ENCODE data around the gene ESYT1. TPM values are rescaled to one million over a fixed set of nuclear protein-coding genes. Genes with fewer than 3 reads are reported as not detected.
A peak's percentile ranks its signal among the peaks of the same experiment; 100 is the strongest.

ESYT1 gene
- total and polyA plus RNA-seq, 9 of the 15 experiments (the other 6 are each of a cell fraction or from before 2014, with no cell fraction given), result 132 to 420 (median 164) TPM

DNA sequence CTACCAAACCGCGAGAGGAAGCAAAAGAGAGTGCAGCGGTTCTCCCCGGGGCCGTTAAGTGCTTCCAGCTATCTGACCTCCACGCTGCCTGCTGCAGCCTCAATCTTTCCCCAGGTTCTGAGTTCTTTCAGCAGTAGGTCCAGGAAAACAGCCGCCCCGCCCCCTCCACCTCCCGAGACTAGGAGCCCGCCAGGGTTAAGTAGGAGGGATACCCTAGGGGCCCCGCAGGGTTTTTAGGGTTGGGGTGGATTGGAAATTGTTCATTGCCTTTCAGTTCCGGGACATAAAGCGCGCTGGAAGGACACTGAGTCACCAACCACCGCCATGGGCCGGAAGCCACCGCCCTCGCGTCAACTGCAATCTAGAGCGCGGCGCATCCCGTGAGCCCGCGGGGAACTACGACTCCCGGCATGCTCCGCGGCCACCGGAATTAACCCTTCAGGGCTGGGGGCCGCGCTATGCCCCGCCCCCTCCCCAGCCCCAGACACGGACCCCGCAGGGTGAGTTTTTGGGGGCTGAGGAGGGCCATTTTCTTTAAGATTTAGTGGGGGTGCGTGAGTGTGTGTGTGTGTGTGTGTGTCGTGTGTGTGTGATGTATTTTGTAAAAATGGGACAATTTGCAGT lies 24.2 kb downstream of the ESYT1 start, which contains the start of gene MYL6B:
Gene MYL6B, plus strand, starts transcription at position 456 of the 624 bp plus-strand sequence. CDS start 1,332 bp downstream, outside the sequence.
- FAIRE-seq (peak; percentile 91), DNase-seq (ENCODE audit: extremely low read depth in 1 of 4, low spot score in 3 of 4) (peak; percentile 85 to 97 (median 90)), ATAC-seq (peak; percentile 86)
- peaks cover 24% of the 10 kb centered on the region; the same call in 2 of the 3 replicates for H3K36me3 ChIP-seq (ENCODE audit: control insufficient read depth, insufficient read depth, low read length)
- POLR2A ChIA-PET, result interaction anchor here (0.6 to 1.8 kb wide), 10 partner anchors 9 to 37 kb away, joined by 3 to 13 read pairs (median 4); partner anchors contain the start of genes SMARCC2 and ZC3H10
- H3K9me1 ChIP-seq (ENCODE audit: control insufficient read depth, insufficient read depth, low read length), result no peaks in the 10 kb centered on the region
- intact Hi-C loops (cut with micrococcal nuclease), result no loop called here
- under 1% methylated on average over 37 of the region's 37 CpGs for WGBS (ENCODE audit: insufficient coverage, low coverage, missing lambda C conversion rate)
- H2AFZ ChIP-seq (ENCODE audit: low read depth, low read length), result peak within 1 kb of the TSS; percentile 89
- no TSS peak for BruUV-seq (replicated peaks)
- H4K20me1 ChIP-seq (replicated peaks; ENCODE audit: control insufficient read depth, insufficient read depth, low read length), result no peaks in the 10 kb centered on the region
- H3K79me2 ChIP-seq (ENCODE audit: control insufficient read depth, insufficient read depth, low read length), result peaks cover 27% of the 10 kb centered on the region
- peak within 1 kb of the TSS; percentile 55 for H3K4me3 ChIP-seq
- in situ Hi-C loops (cut with MboI), result no loop called here
- H3K9ac ChIP-seq (ENCODE audit: insufficient read depth in 1 of 2, low read depth in 2 of 2, low read length in 2 of 2), result peak within 1 kb of the TSS; percentile 88 to 91
- peak within 1 kb of the TSS; percentile 91 for H3K4me2 ChIP-seq (ENCODE audit: insufficient read depth, low read length)
- peaks cover 35 to 40% of the 10 kb centered on the region in 2 experiments; a peak in 4 of 5 replicates for H3K4me1 ChIP-seq (replicated peaks in 1 of 2; ENCODE audit: control insufficient read depth in 2 of 2, insufficient read depth in 2 of 2, low read length in 2 of 2)
- peak within 1 kb of the TSS; percentile 96 for H3K27ac ChIP-seq (ENCODE audit: extremely low read depth, low read depth, low read length)
- CTCF ChIA-PET (ENCODE audit: low intra/inter-chr PET ratio), result no interaction called here
- no peaks in the 10 kb centered on the region for H3K9me3 ChIP-seq (replicated peaks; ENCODE audit: control insufficient read depth, insufficient read depth, low read depth, low read length)
- H3K27me3 ChIP-seq (ENCODE audit: control insufficient read depth in 2 of 2, insufficient read depth in 2 of 2, low read length in 2 of 2), result no peaks in the 10 kb centered on the region
- TF ChIP-seq JUND (IDR thresholded peaks at IDR 0.05; ENCODE audit: borderline replicate concordance, low read depth, low read length), result peak; percentile 92
- peak; percentile 81; the same call in 1 of the 3 replicates for TF ChIP-seq JUND (tag; IDR thresholded peaks at IDR 0.05; ENCODE audit: borderline replicate concordance, low read depth, low read length)
- 0 out of 2 replicates have a peak, but pooled peaks have one; percentile 52 for TF ChIP-seq CTBP1 (IDR thresholded peaks at IDR 0.05; ENCODE audit: borderline replicate concordance)
- 0 out of 2 replicates have a peak, but pooled peaks have one; percentile 8 for TF ChIP-seq ZNF75A (CRISPR knock-in tag; IDR thresholded peaks at IDR 0.05)
- TF ChIP-seq SRSF3 (IDR thresholded peaks at IDR 0.05; ENCODE audit: insufficient read depth, low read length), result no peak
- TF ChIP-seq YY1 (IDR thresholded peaks at IDR 0.05; ENCODE audit: borderline replicate concordance in 1 of 3, control insufficient read depth in 1 of 3, extremely low read depth in 1 of 3, insufficient read depth in 3 of 3, insufficient read length in 1 of 3, insufficient replicate concordance in 2 of 3, low read depth in 1 of 3, low read length in 2 of 3), result peak; percentile 47 to 94 (median 88)
- no peak for TF ChIP-seq ZNF79 (CRISPR knock-in tag; IDR thresholded peaks at IDR 0.05; ENCODE audit: low read depth)
- no peak for TF ChIP-seq BCOR (IDR thresholded peaks at IDR 0.05)
- TF ChIP-seq SMARCE1 (IDR thresholded peaks at IDR 0.05), result 0 out of 2 replicates have a peak, but pooled peaks have one; percentile 10
- TF ChIP-seq EP400 (IDR thresholded peaks at IDR 0.05), result peak; percentile 89
- TF ChIP-seq ARID1B (IDR thresholded peaks at IDR 0.05), result peak; percentile 36
- TF ChIP-seq, protein P1, sequence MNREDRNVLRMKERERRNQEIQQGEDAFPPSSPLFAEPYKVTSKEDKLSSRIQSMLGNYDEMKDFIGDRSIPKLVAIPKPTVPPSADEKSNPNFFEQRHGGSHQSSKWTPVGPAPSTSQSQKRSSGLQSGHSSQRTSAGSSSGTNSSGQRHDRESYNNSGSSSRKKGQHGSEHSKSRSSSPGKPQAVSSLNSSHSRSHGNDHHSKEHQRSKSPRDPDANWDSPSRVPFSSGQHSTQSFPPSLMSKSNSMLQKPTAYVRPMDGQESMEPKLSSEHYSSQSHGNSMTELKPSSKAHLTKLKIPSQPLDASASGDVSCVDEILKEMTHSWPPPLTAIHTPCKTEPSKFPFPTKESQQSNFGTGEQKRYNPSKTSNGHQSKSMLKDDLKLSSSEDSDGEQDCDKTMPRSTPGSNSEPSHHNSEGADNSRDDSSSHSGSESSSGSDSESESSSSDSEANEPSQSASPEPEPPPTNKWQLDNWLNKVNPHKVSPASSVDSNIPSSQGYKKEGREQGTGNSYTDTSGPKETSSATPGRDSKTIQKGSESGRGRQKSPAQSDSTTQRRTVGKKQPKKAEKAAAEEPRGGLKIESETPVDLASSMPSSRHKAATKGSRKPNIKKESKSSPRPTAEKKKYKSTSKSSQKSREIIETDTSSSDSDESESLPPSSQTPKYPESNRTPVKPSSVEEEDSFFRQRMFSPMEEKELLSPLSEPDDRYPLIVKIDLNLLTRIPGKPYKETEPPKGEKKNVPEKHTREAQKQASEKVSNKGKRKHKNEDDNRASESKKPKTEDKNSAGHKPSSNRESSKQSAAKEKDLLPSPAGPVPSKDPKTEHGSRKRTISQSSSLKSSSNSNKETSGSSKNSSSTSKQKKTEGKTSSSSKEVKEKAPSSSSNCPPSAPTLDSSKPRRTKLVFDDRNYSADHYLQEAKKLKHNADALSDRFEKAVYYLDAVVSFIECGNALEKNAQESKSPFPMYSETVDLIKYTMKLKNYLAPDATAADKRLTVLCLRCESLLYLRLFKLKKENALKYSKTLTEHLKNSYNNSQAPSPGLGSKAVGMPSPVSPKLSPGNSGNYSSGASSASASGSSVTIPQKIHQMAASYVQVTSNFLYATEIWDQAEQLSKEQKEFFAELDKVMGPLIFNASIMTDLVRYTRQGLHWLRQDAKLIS (CRISPR knock-in tag; IDR thresholded peaks at IDR 0.05), result peak; percentile 63; the same call in 1 of the 2 replicates
- TF ChIP-seq KDM4B (IDR thresholded peaks at IDR 0.05; ENCODE audit: borderline replicate concordance in 2 of 2, low read depth in 1 of 2), result peak in 1 of 2 experiments; percentile 83; a peak in 2 of 4 replicates
- peak; percentile 62 for TF ChIP-seq TAF1 (IDR thresholded peaks at IDR 0.05; ENCODE audit: control insufficient read depth, extremely low read depth, insufficient read depth, low read length, severe bottlenecking)
- peak; percentile 92 for TF ChIP-seq CREM (IDR thresholded peaks at IDR 0.05; ENCODE audit: low read depth)
- peak; percentile 88 for TF ChIP-seq MYC (IDR thresholded peaks at IDR 0.05; ENCODE audit: low read depth, low read length)
- no peak for TF ChIP-seq MYC (CRISPR knock-in tag; IDR thresholded peaks at IDR 0.05; ENCODE audit: borderline replicate concordance, low read depth)

Measured in K562 (cell line).